GM12878 (cell line): ENCODE measurements around the gene TMEM135. TPM values are rescaled to one million over a fixed set of nuclear protein-coding genes. Genes with fewer than 3 reads are reported as not detected.

Experiments
- BCL3 ChIP-seq: IDR thresholded peaks from 2 replicates; pipeline ENCODE4 v1.6.1; 2011; ENCODE audit warnings: borderline replicate concordance, low read depth, mild to moderate bottlenecking, moderate library complexity, low read length; ENCODE audit not compliant: insufficient read depth, poor library complexity, severe bottlenecking
- ESRRA ChIP-seq: IDR thresholded peaks from 2 replicates; pipeline ENCODE4 v1.6.1; 2012; ENCODE audit warnings: mild to moderate bottlenecking, low read length, improper control_type of control experiment
- GABPA ChIP-seq: IDR thresholded peaks from 2 replicates; pipeline ENCODE4 v1.6.1; 2014; ENCODE audit warnings: antibody characterized with exemption, low read depth, mild to moderate bottlenecking, inconsistent platforms
- HSF1 ChIP-seq: fragments of 150-350 bp; IDR thresholded peaks from 2 replicates; pipeline ENCODE4 v1.6.1; 2014; ENCODE audit warnings: mild to moderate bottlenecking, low read depth, low read length
- MLLT1 ChIP-seq: fragments of 450-650 bp; IDR thresholded peaks from 2 replicates; pipeline ENCODE4 v1.6.1; 2016; ENCODE audit warnings: mild to moderate bottlenecking
- ZBTB4 ChIP-seq: fragments of 450-650 bp; formaldehyde crosslinking; IDR thresholded peaks from 2 replicates; pipeline ENCODE4 v1.4.0; 2022; ENCODE audit warnings: mild to moderate bottlenecking, moderate library complexity
- polyA plus RNA-seq, 11 experiments: library from polyadenylated mRNA; depleted of rRNA in 4 of 11; unstranded in 6 of 11; stranded (reverse) in 5 of 11; fragments of >200 nt; fragmentation: Nextera tagmentation in 4 of 11; fragmentation: Illumina TruSeq in 1 of 11; extraction: Ambion mirVana in 4 of 11; extraction: Trizol in 1 of 11; gene quantifications; 1 replicate in 1 of 11; 2 replicates in 10 of 11; pipeline versions ENCODE4 v1.2.1 to v1.2.3, GENCODE V29; 2011 to 2016; ENCODE audit warnings: inconsistent platforms in 2 of 11, missing spikeins in 2 of 11, low read depth in 1 of 11
- total RNA-seq, 4 experiments: library from RNA; depleted of rRNA in 3 of 4; stranded (reverse); fragments of >200 nt in 3 of 4; fragmentation: Illumina TruSeq in 1 of 4; extraction: Trizol in 1 of 4; gene quantifications; 2 replicates each; pipeline versions ENCODE4 v1.2.1 to v1.2.3, GENCODE V29; 2013 to 2021

TMEM135 gene
- total and polyA plus RNA-seq, 10 of the 15 experiments (the other 5 are each of a cell fraction or from before 2014, with no cell fraction given): 7.2 to 117 (median 12.9) TPM

GRCh38 chr11:87063982-87064381 is 26.2 kb downstream of the TMEM135 start (continued):
- TF ChIP-seq ZBTB4 (CRISPR knock-in tag) (no peak), HSF1 (no peak), MLLT1 (no peak), BCL3 (no peak), ESRRA (no peak), GABPA (no peak)
